ENCODE results near the gene S100A4.
A peak's percentile ranks its signal among the peaks of the same experiment; 100 is the strongest.
"Not testable (repeated sequence)": the region's sequence is repeated elsewhere in the genome, so short reads cannot be mapped to it uniquely, and the experiment has no call there.

S100A4 gene

GRCh38 chr1:153532181-153532580 is 13.4 kb downstream of the S100A4 start:
- DNase-seq (ENCODE audit: low read depth): no peak
- no peak overlapping the region for H3K4me3 ChIP-seq (ENCODE audit: low read depth, low read length)
- no peak for TF ChIP-seq CTCF (conservative IDR thresholded peaks at IDR 0.05; ENCODE audit: low read depth, low read length)

- DNase-seq (ENCODE audit: low read depth): no peak
- TF ChIP-seq CTCF (conservative IDR thresholded peaks at IDR 0.05; ENCODE audit: low read depth, low read length): no peak
- no peak overlapping the region for H3K4me3 ChIP-seq (ENCODE audit: low read depth, low read length)
Measured at GRCh38 chr1:153531638-153532037, 14.0 kb downstream of the S100A4 start.

- H3K4me3 ChIP-seq (ENCODE audit: low read depth, low read length): no peak overlapping the region
- no peak for TF ChIP-seq CTCF (conservative IDR thresholded peaks at IDR 0.05; ENCODE audit: low read depth, low read length)
- no peak for DNase-seq (ENCODE audit: low read depth)
Measured at GRCh38 chr1:153527683-153528040, 17.9 kb downstream of the S100A4 start.

- no peak overlapping the region for H3K4me3 ChIP-seq (ENCODE audit: low read depth, low read length)
- TF ChIP-seq CTCF (conservative IDR thresholded peaks at IDR 0.05; ENCODE audit: low read depth, low read length): no peak
- no peak for DNase-seq (ENCODE audit: low read depth)
Measured at GRCh38 chr1:153527023-153527682, 18.5 kb downstream of the S100A4 start.

- no peak for DNase-seq (ENCODE audit: low read depth)
- H3K4me3 ChIP-seq (ENCODE audit: low read depth, low read length): no peak overlapping the region
- TF ChIP-seq CTCF (conservative IDR thresholded peaks at IDR 0.05; ENCODE audit: low read depth, low read length): no peak
Measured at GRCh38 chr1:153526132-153526543, 19.5 kb downstream of the S100A4 start.

GRCh38 chr1:153525088-153525728 is 20.4 kb downstream of the S100A4 start:
- DNase-seq (ENCODE audit: low read depth): peak; percentile 55
- H3K4me3 ChIP-seq (ENCODE audit: low read depth, low read length): no peak overlapping the region
- no peak for TF ChIP-seq CTCF (conservative IDR thresholded peaks at IDR 0.05; ENCODE audit: low read depth, low read length)

GRCh38 chr1:153522353-153523048 is 23.1 kb downstream of the S100A4 start:
- DNase-seq (ENCODE audit: low read depth); H3K4me3 ChIP-seq (ENCODE audit: low read depth, low read length): not testable (repeated sequence)

- not testable (repeated sequence) for DNase-seq (ENCODE audit: low read depth); H3K4me3 ChIP-seq (ENCODE audit: low read depth, low read length)
Measured at GRCh38 chr1:153521808-153522207, 23.8 kb downstream of the S100A4 start.
